Common myeloid progenitor, CD34-positive (primary cell): ENCODE measurements around the gene PDE3B.
"Not testable (repeated sequence)": the region's sequence is repeated elsewhere in the genome, so short reads cannot be mapped to it uniquely, and the experiment has no call there.

Source experiments
- CTCF ChIA-PET: fragments of 350-600 bp; sonication (Branson Sonifier 250); formaldehyde crosslinking; loops from one replicate; lab custom pipeline; 2021; ENCODE audit warnings: antibody characterized with exemption; lab: Charles Lee
- POLR2A ChIA-PET: fragments of 350-600 bp; sonication (Branson Sonifier 250); formaldehyde crosslinking; loops from one replicate; lab custom pipeline; 2021; ENCODE audit warnings: antibody characterized with exemption; lab: Charles Lee
- DNase-seq, 3 donors: peaks; one replicate each; pipeline versions ENCODE4 v3.0.0 to v3.0.0-alpha.2; 2013
- H3K27ac ChIP-seq, 2 experiments: 1 replicate in 1 of 2; 2 replicates in 1 of 2; pipeline ENCODE4 v1.7.0; 2013; ENCODE audit warnings: inconsistent platforms in 2 of 2, low read length in 2 of 2, mild to moderate bottlenecking in 2 of 2, low read depth in 1 of 2, moderate library complexity in 1 of 2; ENCODE audit not compliant: severe bottlenecking in 2 of 2, insufficient read depth in 1 of 2, poor library complexity in 1 of 2
- H3K27me3 ChIP-seq, 5 experiments: replicated peaks in 2 of 5; 1 replicate in 3 of 5; 2 replicates in 2 of 5; pipeline versions ENCODE4 v1.6.1 to v1.7.0; 2013; ENCODE audit warnings: low read length in 4 of 5, mild to moderate bottlenecking in 2 of 5, moderate library complexity in 2 of 5, inconsistent platforms in 1 of 5; ENCODE audit not compliant: insufficient read depth in 5 of 5, control insufficient read depth in 4 of 5
- H3K36me3 ChIP-seq, 4 experiments: 1 replicate in 2 of 4; 2 replicates in 2 of 4; pipeline versions ENCODE4 v1.6.1 to v1.7.0; 2013; ENCODE audit warnings: low read length in 3 of 4, control low read depth in 1 of 4, mild to moderate bottlenecking in 1 of 4; ENCODE audit not compliant: control insufficient read depth in 4 of 4, insufficient read depth in 4 of 4
- H3K4me1 ChIP-seq, 4 experiments: 1 replicate in 3 of 4; 2 replicates in 1 of 4; pipeline versions ENCODE4 v1.6.1 to v1.7.1; 2013; ENCODE audit warnings: low read length in 3 of 4, mild to moderate bottlenecking in 3 of 4, control low read depth in 1 of 4, inconsistent platforms in 1 of 4, moderate library complexity in 1 of 4; ENCODE audit not compliant: control insufficient read depth in 4 of 4, insufficient read depth in 4 of 4; ENCODE audit errors: control extremely low read depth in 1 of 4
- H3K4me3 ChIP-seq, 7 experiments: 1 replicate in 4 of 7; 2 replicates in 3 of 7; pipeline versions ENCODE4 v1.5.1 to v1.7.0; 2013; ENCODE audit warnings: mild to moderate bottlenecking in 7 of 7, low read length in 6 of 7, moderate library complexity in 6 of 7, inconsistent platforms in 2 of 7, low read depth in 2 of 7, control low read depth in 1 of 7; ENCODE audit not compliant: insufficient read depth in 4 of 7, control insufficient read depth in 1 of 7; ENCODE audit errors: extremely low read depth in 1 of 7
- H3K9me3 ChIP-seq, 5 experiments: 1 replicate in 4 of 5; 2 replicates in 1 of 5; pipeline versions ENCODE4 v1.6.1 to v1.7.1; 2013; ENCODE audit warnings: low read length in 4 of 5, mild to moderate bottlenecking in 2 of 5, inconsistent platforms in 1 of 5, low read depth in 1 of 5, moderate library complexity in 1 of 5; ENCODE audit not compliant: control insufficient read depth in 4 of 5, insufficient read depth in 2 of 5; ENCODE audit errors: control extremely low read depth in 1 of 5
- WGBS: methylation state at CpG from one replicate; pipeline ENCODE4 v1.1.5; 2013; ENCODE audit not compliant: insufficient coverage; 5-methylcytosine and 5-hydroxymethylcytosine counted together

The PDE3B gene

GRCh38 chr11:14713496-14714244 is 70.1 kb downstream of the PDE3B start:
- H3K27ac ChIP-seq = no peak overlapping the region
- H3K36me3 ChIP-seq = no peaks in the 10 kb centered on the region
- peaks cover 0 to 12% (median 5%) of the 10 kb centered on the region in 4 experiments for H3K4me1 ChIP-seq
- ChIA-PET CTCF (no interaction called here), POLR2A (no interaction called here)
- no peak overlapping the region for H3K4me3 ChIP-seq
- DNase-seq = peak; percentile 59 to 91 (median 87)
- H3K27me3 ChIP-seq = no peaks in the 10 kb centered on the region
- peaks cover 0 to 2% (median 0%) of the 10 kb centered on the region in 5 experiments for H3K9me3 ChIP-seq
- WGBS = 6% methylated on average over 2 of the region's 4 CpGs

DNA sequence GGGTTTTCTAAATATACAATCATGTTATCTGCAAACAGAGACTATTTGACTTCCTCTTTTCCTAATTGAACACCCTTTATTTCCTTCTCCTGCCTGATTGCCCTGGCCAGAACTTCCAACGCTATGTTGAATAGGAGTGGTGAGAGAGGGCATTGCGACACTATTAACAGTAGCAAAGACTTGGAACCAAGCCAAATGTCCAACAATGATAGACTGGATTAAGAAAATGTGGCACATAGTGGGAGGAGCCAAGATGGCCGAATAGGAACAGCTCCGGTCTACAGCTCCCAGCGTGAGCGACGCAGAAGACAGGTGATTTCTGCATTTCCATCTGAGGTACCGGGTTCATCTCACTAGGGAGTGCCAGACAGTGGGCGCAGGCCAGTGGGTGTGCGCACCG is 72.1 kb downstream of the PDE3B start:
- H3K27me3 ChIP-seq, H3K9me3 ChIP-seq, H3K36me3 ChIP-seq, CTCF ChIA-PET, DNase-seq, H3K27ac ChIP-seq, H3K4me3 ChIP-seq, POLR2A ChIA-PET: not testable (repeated sequence)
- peaks cover 0 to 12% (median 5%) of the 10 kb centered on the region in 4 experiments for H3K4me1 ChIP-seq
- WGBS = no CpG with 5 or more reads among the region's 11 CpGs

- CTCF ChIA-PET = no interaction called here
- no peak overlapping the region for H3K4me3 ChIP-seq
- no peaks in the 10 kb centered on the region for H3K9me3 ChIP-seq
- H3K36me3 ChIP-seq = no peaks in the 10 kb centered on the region
- 100% methylated on average over 1 of the region's 4 CpGs for WGBS
- POLR2A ChIA-PET = no interaction called here
- H3K27ac ChIP-seq = no peak overlapping the region
- DNase-seq = no peak
- H3K4me1 ChIP-seq = no peaks in the 10 kb centered on the region
- H3K27me3 ChIP-seq = no peaks in the 10 kb centered on the region
Measured at GRCh38 chr11:14722496-14722895, 78.9 kb downstream of the PDE3B start.

- Histone ChIP-seq H3K9me3 (no peaks in the 10 kb centered on the region), H3K27ac (no peak overlapping the region), H3K4me1 (no peaks in the 10 kb centered on the region), H3K4me3 (no peak overlapping the region), H3K27me3 (peaks cover 0 to 1% (median 0%) of the 10 kb centered on the region in 5 experiments), H3K36me3 (no peaks in the 10 kb centered on the region)
- POLR2A ChIA-PET = no interaction called here
- 100% methylated on average over 1 of the region's 1 CpG for WGBS
- CTCF ChIA-PET = no interaction called here
- DNase-seq = no peak
Measured at GRCh38 chr11:14725150-14725549, 81.5 kb downstream of the PDE3B start.

- POLR2A ChIA-PET = no interaction called here
- H3K36me3 ChIP-seq = no peaks in the 10 kb centered on the region
- DNase-seq = no peak
- H3K4me3 ChIP-seq = no peak overlapping the region
- H3K4me1 ChIP-seq = no peaks in the 10 kb centered on the region
- H3K27me3 ChIP-seq = peaks cover 0 to 2% (median 0%) of the 10 kb centered on the region in 5 experiments
- CTCF ChIA-PET = interaction anchor here (1.0 kb wide), 1 partner anchor 47 kb away, joined by 3 read pairs; no protein-coding TSS in a partner anchor
- no peak overlapping the region for H3K27ac ChIP-seq
- H3K9me3 ChIP-seq = no peaks in the 10 kb centered on the region
Measured at GRCh38 chr11:14727215-14727614, 83.6 kb downstream of the PDE3B start.

DNA sequence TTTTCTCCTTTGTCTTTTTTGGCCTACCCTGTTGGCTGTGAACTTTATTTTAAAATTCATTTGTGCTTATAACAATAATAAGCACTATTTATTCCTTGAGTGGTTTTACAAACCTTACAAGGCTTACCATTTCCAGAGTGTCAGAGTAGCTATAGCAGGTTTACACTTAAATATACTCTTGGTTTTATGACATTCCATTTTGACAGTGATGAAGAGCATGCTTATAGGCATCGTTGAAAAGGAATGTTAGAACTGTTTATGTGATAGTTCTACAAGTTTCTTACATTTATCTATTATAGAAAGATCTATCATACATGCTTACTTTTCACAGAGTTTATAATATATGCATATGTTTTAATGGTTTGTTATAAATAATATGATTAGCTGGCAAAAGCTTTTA is 84.1 kb downstream of the PDE3B start:
- POLR2A ChIA-PET = no interaction called here
- Histone ChIP-seq H3K27ac (no peak overlapping the region), H3K36me3 (no peaks in the 10 kb centered on the region), H3K4me1 (no peaks in the 10 kb centered on the region), H3K27me3 (peaks cover 0 to 2% (median 0%) of the 10 kb centered on the region in 5 experiments), H3K4me3 (no peak overlapping the region), H3K9me3 (no peaks in the 10 kb centered on the region)
- DNase-seq = no peak
- no CpG with 5 or more reads among the region's 1 CpG for WGBS
- CTCF ChIA-PET = interaction anchor here (1.0 to 1.5 kb wide), 2 partner anchors 9 to 46 kb away, joined by 3 to 6 read pairs; no protein-coding TSS in a partner anchor

GRCh38 chr11:14740539-14740938 is 96.9 kb downstream of the PDE3B start:
- WGBS = no CpG with 5 or more reads among the region's 2 CpGs
- POLR2A ChIA-PET, H3K27ac ChIP-seq, H3K27me3 ChIP-seq, H3K4me3 ChIP-seq, H3K36me3 ChIP-seq, CTCF ChIA-PET, H3K4me1 ChIP-seq, H3K9me3 ChIP-seq, DNase-seq: not testable (repeated sequence)
